NB4 (cell line): ENCODE measurements around the gene PTGFRN.

ENCODE experiments used
- POLR2A ChIP-seq: IDR thresholded peaks from 2 replicates; pipeline ENCODE4 v1.6.1; 2011; ENCODE audit warnings: mild to moderate bottlenecking; ENCODE audit not compliant: insufficient read length; ENCODE audit errors: extremely low read depth
- TF ChIP-seq, protein P1 (sequence below): IDR thresholded peaks from one replicate; pipeline ENCODE4 v1.5.1; 2012; ENCODE audit warnings: low read depth, low read length

DNA sequence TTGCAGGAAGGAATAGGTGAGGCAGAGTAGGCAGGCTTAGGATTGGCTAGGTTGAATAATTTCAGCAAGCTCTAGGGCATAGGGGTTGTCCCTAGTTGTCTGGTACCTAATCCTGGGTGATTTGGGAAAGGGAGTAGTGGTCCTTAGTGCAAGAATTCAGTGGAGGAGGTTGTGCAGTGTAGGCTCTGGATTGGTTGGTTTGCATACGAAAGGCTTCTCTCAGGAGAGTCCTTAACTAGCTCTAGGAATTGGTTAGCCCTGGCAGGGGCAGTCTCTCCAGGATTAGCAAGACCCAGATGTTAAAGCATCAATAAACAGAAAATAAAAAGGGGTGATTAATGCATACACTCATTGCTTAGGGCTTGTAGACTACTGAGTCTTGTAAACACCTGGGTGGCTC lies 82.2 kb downstream of the PTGFRN start:
- TF ChIP-seq, protein P1, sequence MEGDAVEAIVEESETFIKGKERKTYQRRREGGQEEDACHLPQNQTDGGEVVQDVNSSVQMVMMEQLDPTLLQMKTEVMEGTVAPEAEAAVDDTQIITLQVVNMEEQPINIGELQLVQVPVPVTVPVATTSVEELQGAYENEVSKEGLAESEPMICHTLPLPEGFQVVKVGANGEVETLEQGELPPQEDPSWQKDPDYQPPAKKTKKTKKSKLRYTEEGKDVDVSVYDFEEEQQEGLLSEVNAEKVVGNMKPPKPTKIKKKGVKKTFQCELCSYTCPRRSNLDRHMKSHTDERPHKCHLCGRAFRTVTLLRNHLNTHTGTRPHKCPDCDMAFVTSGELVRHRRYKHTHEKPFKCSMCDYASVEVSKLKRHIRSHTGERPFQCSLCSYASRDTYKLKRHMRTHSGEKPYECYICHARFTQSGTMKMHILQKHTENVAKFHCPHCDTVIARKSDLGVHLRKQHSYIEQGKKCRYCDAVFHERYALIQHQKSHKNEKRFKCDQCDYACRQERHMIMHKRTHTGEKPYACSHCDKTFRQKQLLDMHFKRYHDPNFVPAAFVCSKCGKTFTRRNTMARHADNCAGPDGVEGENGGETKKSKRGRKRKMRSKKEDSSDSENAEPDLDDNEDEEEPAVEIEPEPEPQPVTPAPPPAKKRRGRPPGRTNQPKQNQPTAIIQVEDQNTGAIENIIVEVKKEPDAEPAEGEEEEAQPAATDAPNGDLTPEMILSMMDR = no peak
- no peak for TF ChIP-seq POLR2A
